GM13977 (cell line): ENCODE results near the gene NEK6.

Experiments
- DNase-seq: peaks from one replicate; pipeline ENCODE4 v3.0.0; 2012; ENCODE audit warnings: low spot score
- in situ Hi-C: fragments of 300-500 bp; cut with MboI; formaldehyde crosslinking; loops from one replicate; pipeline ENCODE4 v1.12.0; 2022; ENCODE audit warnings: low sequenced_read_pairs, low pct_unique_long_range_greater_than_20kb, mixed read lengths, inconsistent platforms; ENCODE audit not compliant: unreplicated experiment
- TF ChIP-seq, protein P1 (sequence below): IDR thresholded peaks from 2 replicates; pipeline ENCODE4 v1.5.1; 2012; ENCODE audit warnings: mild to moderate bottlenecking, control low read depth; ENCODE audit not compliant: insufficient read depth; ENCODE audit errors: extremely low read depth, missing control alignments

NEK6 gene

GRCh38 chr9:124213396-124213795 lies 44.4 kb upstream of the NEK6 start:
- in situ Hi-C loops = no loop called here
- no peak for DNase-seq
- TF ChIP-seq, protein P1, sequence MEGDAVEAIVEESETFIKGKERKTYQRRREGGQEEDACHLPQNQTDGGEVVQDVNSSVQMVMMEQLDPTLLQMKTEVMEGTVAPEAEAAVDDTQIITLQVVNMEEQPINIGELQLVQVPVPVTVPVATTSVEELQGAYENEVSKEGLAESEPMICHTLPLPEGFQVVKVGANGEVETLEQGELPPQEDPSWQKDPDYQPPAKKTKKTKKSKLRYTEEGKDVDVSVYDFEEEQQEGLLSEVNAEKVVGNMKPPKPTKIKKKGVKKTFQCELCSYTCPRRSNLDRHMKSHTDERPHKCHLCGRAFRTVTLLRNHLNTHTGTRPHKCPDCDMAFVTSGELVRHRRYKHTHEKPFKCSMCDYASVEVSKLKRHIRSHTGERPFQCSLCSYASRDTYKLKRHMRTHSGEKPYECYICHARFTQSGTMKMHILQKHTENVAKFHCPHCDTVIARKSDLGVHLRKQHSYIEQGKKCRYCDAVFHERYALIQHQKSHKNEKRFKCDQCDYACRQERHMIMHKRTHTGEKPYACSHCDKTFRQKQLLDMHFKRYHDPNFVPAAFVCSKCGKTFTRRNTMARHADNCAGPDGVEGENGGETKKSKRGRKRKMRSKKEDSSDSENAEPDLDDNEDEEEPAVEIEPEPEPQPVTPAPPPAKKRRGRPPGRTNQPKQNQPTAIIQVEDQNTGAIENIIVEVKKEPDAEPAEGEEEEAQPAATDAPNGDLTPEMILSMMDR = no peak

- TF ChIP-seq, protein P1 = no peak
- in situ Hi-C loops = no loop called here
- DNase-seq = no peak
Measured at GRCh38 chr9:124214116-124214515, 43.6 kb upstream of the NEK6 start.

GRCh38 chr9:124214596-124215367 lies 43.0 kb upstream of the NEK6 start:
- TF ChIP-seq, protein P1 = no peak
- no peak for DNase-seq
- in situ Hi-C loops = no loop called here

DNA sequence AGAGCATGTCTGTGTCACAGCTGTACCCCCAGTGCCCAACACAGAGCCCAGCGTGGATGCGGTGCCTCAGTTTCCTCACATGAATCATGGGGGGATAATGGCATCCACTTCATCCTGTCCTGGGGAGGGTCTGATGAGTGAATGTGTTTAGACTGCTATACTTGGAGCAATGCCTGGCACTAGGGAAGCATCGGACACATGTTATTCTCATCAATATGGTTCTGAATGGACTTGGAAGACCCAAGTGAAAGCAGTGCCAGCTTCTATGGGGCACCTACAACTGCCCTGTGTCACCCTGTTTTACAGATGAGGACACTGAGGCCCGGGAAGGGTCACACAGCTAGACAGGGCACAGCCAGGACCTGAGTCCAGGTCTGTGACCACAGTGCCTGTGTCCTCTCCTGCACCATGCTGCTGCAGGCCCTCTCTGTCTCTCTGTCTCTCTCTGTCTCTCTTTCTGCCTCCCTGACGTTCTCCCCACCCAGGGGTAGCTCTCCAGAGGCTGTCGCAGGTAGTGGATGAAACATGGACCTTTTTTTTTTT lies 42.3 kb upstream of the NEK6 start:
- in situ Hi-C loops = no loop called here
- DNase-seq = no peak
- TF ChIP-seq, protein P1 = no peak

DNA sequence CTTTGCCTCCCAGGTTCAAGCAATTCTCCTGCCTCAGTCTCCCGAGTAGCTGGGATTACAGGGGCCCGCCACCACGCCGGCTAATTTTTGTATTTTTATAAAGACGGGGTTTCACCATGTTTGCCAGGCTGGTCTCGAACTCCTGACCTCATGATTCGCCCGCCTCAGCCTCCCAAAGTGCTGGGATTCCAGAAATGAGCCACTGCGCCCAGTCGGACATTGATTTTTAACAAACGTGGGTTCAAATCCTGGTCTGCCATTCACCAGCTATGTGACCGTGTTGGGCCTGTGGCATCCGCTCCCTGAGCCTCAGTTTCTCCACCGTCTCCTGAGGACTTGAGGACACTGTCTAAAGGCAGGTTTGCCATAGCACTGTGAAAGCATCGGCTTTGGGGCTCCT lies 41.8 kb upstream of the NEK6 start:
- in situ Hi-C loops = no loop called here
- DNase-seq = no peak
- TF ChIP-seq, protein P1 = no peak

GRCh38 chr9:124216474-124217176 lies 41.1 kb upstream of the NEK6 start:
- DNase-seq = peak; percentile 39

More at GRCh38 chr9:124216474-124217176, 41.1 kb upstream of the NEK6 start:
- TF ChIP-seq, protein P1 = no peak
- in situ Hi-C loops = no loop called here
